NCI-H460 (cell line): ENCODE results near the gene PDCD4. TPM values are rescaled to one million over a fixed set of nuclear protein-coding genes. Genes with fewer than 3 reads are reported as not detected.
A peak's percentile ranks its signal among the peaks of the same experiment; 100 is the strongest.

ENCODE experiments used
- DNase-seq: peaks from one replicate; pipeline ENCODE4 v3.0.0-alpha.2; 2016; ENCODE audit warnings: low read depth; ENCODE audit errors: extremely low read depth
- total RNA-seq: library from RNA; depleted of rRNA; stranded (reverse); fragments of >200 nt; shearing (Covaris generic); gene quantifications from 2 replicates; pipeline ENCODE4 v1.2.3, GENCODE V29; 2014; rRNA removed

The PDCD4 gene
- total RNA-seq, 1 experiment from 2014 or later = 82.1 TPM

- DNase-seq = peak; percentile 95
These were observed 46.5 kb downstream of the PDCD4 start for GRCh38 chr10:110918269-110918642.

DNA sequence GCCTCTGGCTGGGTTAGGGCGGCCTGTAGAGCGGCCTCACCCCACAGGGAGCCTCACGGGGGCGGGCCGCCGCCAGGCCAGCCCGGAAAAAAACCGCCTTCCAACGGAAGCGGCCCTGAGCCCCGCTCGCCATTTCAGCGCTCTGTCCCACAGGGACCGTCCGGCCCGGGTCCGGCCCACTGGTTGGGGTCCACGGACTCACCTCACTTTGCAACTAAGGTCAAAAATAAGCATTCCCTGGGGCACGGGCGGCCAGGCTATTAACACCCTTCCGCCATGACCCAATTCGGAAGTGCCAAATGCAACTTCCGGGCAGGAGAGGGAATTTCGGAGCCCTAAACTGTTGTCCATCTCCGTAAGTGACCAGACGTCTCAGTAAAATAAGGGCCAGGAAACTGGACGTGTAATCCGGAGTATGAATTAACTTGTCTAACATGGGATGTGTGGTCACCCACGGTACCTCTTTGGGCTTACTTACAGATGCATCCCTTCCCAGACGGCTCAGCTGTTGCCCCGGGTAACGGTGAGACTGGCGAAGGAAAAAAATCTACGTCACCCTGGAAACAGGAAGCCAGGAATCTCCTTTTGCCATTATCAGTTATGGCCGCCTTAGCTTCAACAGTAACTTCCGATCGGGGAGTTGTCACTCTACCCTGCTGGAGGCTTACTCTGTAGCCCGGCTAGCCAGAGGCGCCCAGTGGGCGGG lies 47.1 kb downstream of the PDCD4 start, which contains the start of gene BBIP1:
TSS of gene BBIP1 (minus strand) at position 538 of the 706 bp plus-strand sequence. CDS start 1,023 bp downstream, outside the sequence.
- DNase-seq = peak; percentile 100

DNA sequence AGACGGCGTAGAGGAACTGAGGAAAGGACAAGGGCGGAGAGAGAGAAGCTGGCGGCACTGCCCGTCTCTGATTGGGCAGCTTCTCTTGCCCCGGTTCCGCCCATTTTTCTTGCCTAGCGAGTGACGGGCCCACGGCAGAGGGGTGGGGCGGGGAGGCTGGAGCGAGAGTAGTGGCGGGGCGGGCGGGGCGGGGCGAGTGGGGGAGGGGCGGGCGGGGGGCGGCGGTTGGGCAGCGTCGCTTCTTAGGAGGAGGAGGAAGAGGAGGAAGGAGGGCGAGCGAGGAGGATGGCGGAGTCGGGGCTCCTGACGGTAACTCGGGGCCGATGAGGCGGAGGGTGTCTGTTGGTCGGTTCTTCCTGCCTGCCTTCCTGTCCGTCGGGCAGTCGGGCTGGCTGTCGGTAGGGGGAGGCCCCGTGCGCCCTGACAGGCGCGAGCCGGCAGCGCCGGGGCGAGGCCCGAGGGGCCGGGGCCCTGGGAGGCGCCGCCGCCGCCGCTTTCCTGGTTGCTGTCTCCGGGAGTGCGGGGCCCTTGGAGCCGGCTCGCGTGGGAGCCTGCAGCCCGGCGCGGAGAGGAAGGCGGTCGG lies 47.7 kb downstream of the PDCD4 start, which contains the start of gene SHOC2:
TSS of gene SHOC2 (plus strand) at position 256 of the 583 bp plus-strand sequence. CDS start 44,755 bp downstream, outside the sequence.
- DNase-seq = no peak

GRCh38 chr10:110919971-110920881 lies 48.5 kb downstream of the PDCD4 start:
- peak; percentile 34 for DNase-seq

DNA sequence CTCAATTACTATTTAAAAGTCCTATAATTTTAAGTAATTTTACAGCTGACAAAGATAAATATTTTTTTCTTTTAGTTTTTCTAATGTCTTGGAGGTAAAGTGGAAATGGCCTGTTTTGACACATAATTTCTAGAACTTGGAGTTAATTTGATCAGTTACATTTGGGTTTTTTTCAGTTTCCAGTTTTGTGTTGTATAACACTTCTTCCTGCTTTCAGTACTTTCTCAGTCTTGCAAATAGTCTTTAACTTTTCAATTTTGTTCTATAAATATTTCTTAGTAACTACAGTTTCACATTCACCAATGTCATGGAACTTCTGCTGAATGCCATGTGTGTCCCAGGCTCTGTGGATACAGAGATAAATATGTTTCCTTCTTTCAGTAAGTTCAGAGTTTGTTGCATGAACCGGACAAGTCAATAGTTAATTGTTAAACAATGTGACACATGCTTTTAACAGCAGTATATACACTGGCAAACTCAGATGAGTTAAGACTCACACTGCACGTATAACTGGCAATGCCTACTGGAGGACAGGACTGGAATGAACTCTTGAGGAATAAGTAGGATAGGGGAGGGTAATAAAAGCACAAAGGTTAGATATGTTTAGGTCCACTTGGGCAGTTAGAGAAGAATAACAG lies 52.2 kb downstream of the PDCD4 start:
- no peak for DNase-seq

GRCh38 chr10:110927461-110927860 lies 55.7 kb downstream of the PDCD4 start:
- no peak for DNase-seq

DNA sequence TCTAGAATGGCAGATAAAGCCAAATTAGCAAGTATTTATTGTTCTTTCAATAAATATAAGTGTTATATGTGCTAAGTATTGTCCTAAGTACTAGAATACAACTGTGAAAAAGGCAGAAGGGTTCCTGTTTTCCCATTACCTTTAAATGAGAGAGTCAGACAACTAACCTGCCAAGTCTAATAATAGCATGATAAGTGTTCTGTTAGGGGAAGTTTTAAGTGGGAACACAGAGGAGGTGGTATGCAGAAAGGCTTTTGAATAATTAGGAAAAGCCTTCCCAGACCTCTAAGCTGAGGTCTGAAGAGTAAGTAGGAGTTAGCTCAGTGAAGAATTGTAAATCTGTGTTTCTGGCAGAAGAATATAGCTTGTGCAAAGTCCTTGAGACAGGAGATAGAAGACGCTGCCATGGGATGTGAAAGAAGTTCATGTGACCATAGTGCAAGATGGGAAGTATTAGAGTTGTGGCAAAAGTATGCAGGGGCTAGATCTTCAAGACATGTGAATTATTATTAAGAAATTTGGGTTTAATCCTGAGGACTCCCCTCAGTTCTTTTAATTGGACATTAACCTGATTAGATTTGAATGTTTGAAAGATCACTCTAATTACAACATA lies 60.1 kb downstream of the PDCD4 start:
- no peak for DNase-seq

GRCh38 chr10:110932505-110933180 lies 60.9 kb downstream of the PDCD4 start:
- DNase-seq = no peak

DNA sequence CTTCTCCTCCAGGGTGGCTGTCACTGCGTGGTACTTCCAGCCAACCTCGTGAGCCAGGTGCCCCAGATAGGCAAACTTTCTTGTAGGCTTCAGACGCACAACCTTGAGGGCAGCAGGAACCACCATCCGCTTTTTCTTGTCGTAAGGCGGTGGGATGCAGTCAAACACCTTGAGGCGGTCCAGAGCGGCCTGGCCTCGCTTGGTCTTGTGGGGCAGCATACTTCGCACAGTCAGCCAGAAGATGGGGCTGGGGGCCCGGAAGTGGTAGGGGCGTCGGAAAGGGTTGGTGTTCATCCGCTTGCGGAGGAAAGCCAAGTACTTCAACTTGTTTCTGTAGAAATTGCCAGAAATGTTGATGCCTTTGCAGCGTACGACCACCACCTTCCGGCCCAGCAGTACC lies 65.0 kb downstream of the PDCD4 start:
- DNase-seq = no peak

DNA sequence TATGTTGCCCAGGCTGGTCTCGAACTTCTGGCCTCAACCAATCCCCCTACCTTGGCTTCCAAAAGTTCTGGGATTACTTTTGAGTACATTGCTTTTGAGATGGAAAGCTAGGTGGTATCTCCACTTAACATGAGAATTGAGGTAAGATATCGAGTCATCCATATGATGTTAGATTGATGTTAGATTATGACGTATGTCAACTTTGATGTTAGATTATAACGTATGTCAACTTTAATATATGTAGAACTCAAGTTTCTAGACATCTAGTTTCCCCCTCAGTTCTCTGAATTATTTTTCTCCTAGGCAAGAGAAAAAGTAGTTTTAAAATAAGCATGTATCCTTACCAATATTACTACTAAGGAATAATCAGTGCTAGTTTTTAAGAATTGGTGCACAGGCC lies 67.7 kb downstream of the PDCD4 start:
- no peak for DNase-seq

- no peak for DNase-seq
These were observed 73.2 kb downstream of the PDCD4 start for GRCh38 chr10:110944792-110945396.

DNA sequence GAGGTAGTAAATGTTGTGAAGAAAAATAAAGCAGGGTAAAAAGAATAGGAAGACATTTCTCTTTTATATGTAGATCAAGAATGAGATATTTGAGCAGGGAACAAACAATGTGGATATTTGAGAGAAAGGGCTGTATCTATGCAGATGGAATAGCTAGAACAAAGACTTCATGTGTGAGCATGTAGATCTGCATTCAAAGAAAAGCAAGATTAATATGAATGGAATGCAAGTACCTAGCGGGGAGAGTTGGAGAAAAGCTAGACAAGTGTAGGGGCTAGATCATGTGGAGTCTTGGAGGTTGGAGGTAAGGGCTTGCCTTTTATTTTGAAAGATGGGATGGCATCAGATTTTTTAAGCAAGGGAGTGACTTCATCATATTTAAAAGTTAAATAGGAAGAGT lies 74.8 kb downstream of the PDCD4 start:
- no peak for DNase-seq

DNA sequence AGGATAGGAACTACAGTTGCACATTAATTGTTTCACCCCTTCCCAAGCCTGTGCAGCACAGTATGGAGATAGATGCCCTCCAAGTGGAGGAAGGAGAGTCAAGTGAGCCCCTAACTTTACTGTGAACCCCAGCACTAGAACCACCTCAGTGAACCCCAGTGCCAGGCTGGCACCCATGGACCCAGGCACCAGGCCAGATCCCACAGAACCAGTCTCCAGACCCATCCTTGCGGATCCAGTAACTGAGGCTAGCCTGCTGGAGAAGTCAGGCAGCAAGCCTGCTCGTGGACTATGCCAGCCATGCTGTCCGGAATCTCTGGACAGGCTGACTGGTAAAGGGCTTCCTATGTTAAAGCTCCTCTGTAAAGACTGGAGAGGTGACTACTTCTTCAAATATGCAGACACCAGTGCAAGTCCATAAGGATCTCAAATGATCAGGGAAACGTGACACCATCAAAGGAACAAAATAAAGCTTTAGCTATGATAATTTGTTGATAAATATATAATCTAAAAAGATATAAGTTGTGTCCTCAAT lies 75.4 kb downstream of the PDCD4 start:
- DNase-seq = no peak

Other genes with a start within 250 kb of the PDCD4 start
- 2.0 and 2.3 TPM in 2 replicates for gene RBM20, start 227.6 kb upstream of the PDCD4 start, total RNA-seq
- gene BBIP1, start 47.3 kb downstream of the PDCD4 start, total RNA-seq = 95.8 and 110 TPM in 2 replicates
- 32.0 and 34.8 TPM in 2 replicates for gene SHOC2, start 47.7 kb downstream of the PDCD4 start, total RNA-seq
- not detected in 2 replicates for gene ADRA2A, start 205.1 kb downstream of the PDCD4 start, total RNA-seq